ENCODE results near the gene LRRC17.

Gene LRRC17

DNA sequence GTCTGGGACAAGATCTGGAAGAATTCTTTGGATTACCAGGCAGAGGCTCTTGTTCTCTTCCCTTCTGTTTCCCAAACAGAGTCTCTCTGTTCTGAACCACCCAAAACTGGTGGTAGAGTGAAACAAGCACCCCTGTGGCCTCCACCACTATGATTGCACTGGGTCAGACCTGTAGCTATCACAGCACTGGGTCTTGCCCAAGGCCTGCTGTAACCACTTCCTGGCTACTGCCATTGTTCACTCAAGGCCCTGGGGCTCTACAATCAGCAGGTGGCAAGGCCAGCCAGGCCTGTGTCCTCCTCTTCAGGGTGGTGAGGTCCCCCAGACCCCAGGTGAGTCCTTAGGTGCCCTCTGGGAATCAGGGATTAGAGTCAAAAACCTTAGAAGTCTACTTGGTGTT lies 4.1 kb upstream of the LRRC17 start:
- CTCF ChIA-PET, result no interaction called here
- TF ChIP-seq, protein P1, sequence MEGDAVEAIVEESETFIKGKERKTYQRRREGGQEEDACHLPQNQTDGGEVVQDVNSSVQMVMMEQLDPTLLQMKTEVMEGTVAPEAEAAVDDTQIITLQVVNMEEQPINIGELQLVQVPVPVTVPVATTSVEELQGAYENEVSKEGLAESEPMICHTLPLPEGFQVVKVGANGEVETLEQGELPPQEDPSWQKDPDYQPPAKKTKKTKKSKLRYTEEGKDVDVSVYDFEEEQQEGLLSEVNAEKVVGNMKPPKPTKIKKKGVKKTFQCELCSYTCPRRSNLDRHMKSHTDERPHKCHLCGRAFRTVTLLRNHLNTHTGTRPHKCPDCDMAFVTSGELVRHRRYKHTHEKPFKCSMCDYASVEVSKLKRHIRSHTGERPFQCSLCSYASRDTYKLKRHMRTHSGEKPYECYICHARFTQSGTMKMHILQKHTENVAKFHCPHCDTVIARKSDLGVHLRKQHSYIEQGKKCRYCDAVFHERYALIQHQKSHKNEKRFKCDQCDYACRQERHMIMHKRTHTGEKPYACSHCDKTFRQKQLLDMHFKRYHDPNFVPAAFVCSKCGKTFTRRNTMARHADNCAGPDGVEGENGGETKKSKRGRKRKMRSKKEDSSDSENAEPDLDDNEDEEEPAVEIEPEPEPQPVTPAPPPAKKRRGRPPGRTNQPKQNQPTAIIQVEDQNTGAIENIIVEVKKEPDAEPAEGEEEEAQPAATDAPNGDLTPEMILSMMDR (IDR thresholded peaks at IDR 0.05; ENCODE audit: insufficient read depth, low read length, missing control alignments), result no peak

DNA sequence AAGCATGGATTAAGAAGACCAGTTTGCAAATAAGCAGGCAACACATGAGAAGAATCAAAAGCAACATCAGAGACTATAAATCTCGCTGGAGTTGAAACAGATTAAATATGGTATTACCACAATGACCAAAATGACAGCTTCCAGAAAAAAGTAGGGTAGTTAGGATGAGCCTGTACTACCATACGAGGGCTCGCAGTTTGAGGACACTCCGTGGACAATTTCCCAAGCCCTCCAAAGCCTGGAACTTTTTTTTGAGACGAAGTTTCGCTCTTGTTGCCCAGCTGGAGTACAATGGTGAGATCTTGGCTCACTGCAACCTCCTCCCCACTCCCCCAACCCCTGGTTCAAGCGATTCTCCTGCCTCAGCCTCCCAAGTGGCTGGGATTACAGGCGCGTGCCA lies 1.0 kb downstream of the LRRC17 start:
- TF ChIP-seq, protein P1 (IDR thresholded peaks at IDR 0.05; ENCODE audit: insufficient read depth, low read length, missing control alignments), result no peak
- CTCF ChIA-PET, result interaction anchor here (1.2 kb wide), 1 partner anchor 12 kb away, joined by 4 read pairs; no protein-coding TSS in a partner anchor
- POLR2A ChIA-PET, result interaction anchor here (1.7 kb wide), 1 partner anchor 23 kb away, joined by 13 read pairs; no protein-coding TSS in a partner anchor
- DNase-seq (ENCODE audit: low read depth, low spot score), result no peak
- H3K4me3 ChIP-seq (ENCODE audit: low read depth, low read length), result peak overlapping the region; percentile 52

More for the DNA sequence above, 4.1 kb upstream of the LRRC17 start:
- H3K4me3 ChIP-seq (ENCODE audit: low read depth, low read length), result no peak overlapping the region
- POLR2A ChIA-PET, result no interaction called here
- DNase-seq (ENCODE audit: low read depth, low spot score), result no peak

GRCh38 chr7:102914585-102914984 lies 1.8 kb downstream of the LRRC17 start:
- ChIA-PET CTCF (interaction anchor here (0.9 to 1.2 kb wide), 2 partner anchors 11 to 12 kb away, joined by 3 to 4 read pairs; no protein-coding TSS in a partner anchor), POLR2A (no interaction called here)
- TF ChIP-seq, protein P1 (IDR thresholded peaks at IDR 0.05; ENCODE audit: insufficient read depth, low read length, missing control alignments), result no peak
- no peak for DNase-seq (ENCODE audit: low read depth, low spot score)
- H3K4me3 ChIP-seq (ENCODE audit: low read depth, low read length), result no peak overlapping the region; the same call in 1 of the 2 replicates

DNA sequence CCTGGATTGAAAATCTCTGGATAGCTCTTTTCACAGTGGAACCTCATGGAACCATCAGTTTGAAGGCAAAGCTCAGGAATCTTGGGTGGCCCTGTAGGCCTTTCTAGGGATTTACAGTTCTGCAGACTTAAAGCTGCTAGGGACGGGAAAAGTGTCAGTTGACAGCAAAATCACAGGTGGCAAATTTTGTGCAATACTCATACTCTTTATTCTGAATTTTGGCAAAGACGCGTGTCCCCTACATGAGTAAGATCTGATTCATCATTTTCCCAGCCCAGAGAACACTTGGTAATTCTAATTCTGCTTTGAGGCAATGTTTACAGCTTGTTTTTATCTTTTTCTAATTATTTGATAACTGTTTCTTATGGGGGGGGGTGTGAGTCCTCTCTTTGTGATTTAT lies 3.6 kb downstream of the LRRC17 start:
- H3K4me3 ChIP-seq (ENCODE audit: low read depth, low read length), result no peak overlapping the region
- TF ChIP-seq, protein P1 (IDR thresholded peaks at IDR 0.05; ENCODE audit: insufficient read depth, low read length, missing control alignments), result no peak
- no peak for DNase-seq (ENCODE audit: low read depth, low spot score)
- ChIA-PET POLR2A (no interaction called here), CTCF (interaction anchor here (1.2 to 2.3 kb wide), 4 partner anchors 10 to 146 kb away, joined by 3 to 9 read pairs (median 7); no protein-coding TSS in a partner anchor)

DNA sequence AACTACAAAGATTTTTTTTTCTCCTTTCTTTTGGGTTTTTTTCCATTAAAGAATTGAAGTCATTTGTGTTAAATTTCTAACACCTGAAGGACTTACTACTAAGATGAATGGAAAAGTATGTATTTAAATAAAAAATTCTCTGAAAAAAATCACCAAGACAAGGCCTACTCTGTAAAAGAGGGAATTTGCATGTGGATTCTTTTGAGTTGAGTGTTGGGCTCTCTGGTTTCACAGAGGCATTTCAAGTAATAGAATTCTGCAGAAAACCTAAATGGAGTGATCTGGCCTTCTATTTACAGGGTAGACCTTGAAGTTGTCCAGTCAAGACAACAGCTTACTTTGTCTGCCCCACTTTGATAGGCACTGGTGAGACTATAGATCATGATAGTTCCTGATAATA lies 4.1 kb downstream of the LRRC17 start:
- ChIA-PET POLR2A (no interaction called here), CTCF (interaction anchor here (1.1 to 2.3 kb wide), 5 partner anchors 10 to 145 kb away, joined by 3 to 9 read pairs (median 6); no protein-coding TSS in a partner anchor)
- TF ChIP-seq, protein P1 (IDR thresholded peaks at IDR 0.05; ENCODE audit: insufficient read depth, low read length, missing control alignments), result no peak
- no peak overlapping the region for H3K4me3 ChIP-seq (ENCODE audit: low read depth, low read length)
- no peak for DNase-seq (ENCODE audit: low read depth, low spot score)

GRCh38 chr7:102917436-102918353 lies 4.9 kb downstream of the LRRC17 start:
- ChIA-PET CTCF (interaction anchor here (1.1 to 2.3 kb wide), 3 partner anchors 9 to 145 kb away, joined by 3 to 9 read pairs (median 3); no protein-coding TSS in a partner anchor), POLR2A (no interaction called here)
- no peak overlapping the region for H3K4me3 ChIP-seq (ENCODE audit: low read depth, low read length)
- DNase-seq (ENCODE audit: low read depth, low spot score), result no peak
- TF ChIP-seq, protein P1 (IDR thresholded peaks at IDR 0.05; ENCODE audit: insufficient read depth, low read length, missing control alignments), result no peak
